ENCODE data around the gene LRP11. TPM values are rescaled to one million over a fixed set of nuclear protein-coding genes. Genes with fewer than 3 reads are reported as not detected.

The LRP11 gene
- polyA plus RNA-seq, 3 donors: 0.20 to 0.41 (median 0.32) TPM

- no peak overlapping the region for H3K27ac ChIP-seq (ENCODE audit: low read depth in 1 of 2, low read length in 2 of 2)
- no peak overlapping the region for H3K4me2 ChIP-seq (replicated peaks; ENCODE audit: extremely low read depth, low read length, poor library complexity, severe bottlenecking)
- H2AFZ ChIP-seq (ENCODE audit: insufficient read depth, low read depth, low read length, poor library complexity, severe bottlenecking): no peak overlapping the region
Measured at GRCh38 chr6:149840345-149841075, 23.6 kb downstream of the LRP11 start.

More at GRCh38 chr6:149840345-149841075, 23.6 kb downstream of the LRP11 start:
- Mint-ChIP-seq H3K27ac (no peak overlapping the region), H3K36me3 (peaks cover 0 to 5% of the 10 kb centered on the region in 2 donors), H3K4me3 (no peak overlapping the region), H3K4me1 (no peaks in the 10 kb centered on the region), H3K27me3 (ENCODE audit: low read depth in 3 of 3) (peaks cover 2 to 9% (median 4%) of the 10 kb centered on the region in 3 donors), H3K9me3 (no peaks in the 10 kb centered on the region)
- peak in 2 of 3 donors; percentile 6 to 22 for DNase-seq
- Histone ChIP-seq H3K9ac (ENCODE audit: insufficient read depth, low read length, poor library complexity, severe bottlenecking) (no peak overlapping the region), H3K4me1 (ENCODE audit: control insufficient read depth in 1 of 2, insufficient read depth in 2 of 2, low read length in 2 of 2) (no peaks in the 10 kb centered on the region), H3K79me2 (ENCODE audit: insufficient read depth, low read length) (no peaks in the 10 kb centered on the region), H3K36me3 (replicated peaks in 1 of 2; ENCODE audit: control insufficient read depth in 1 of 2, insufficient read depth in 2 of 2, low read length in 2 of 2) (no peaks in the 10 kb centered on the region), H3K27me3 (ENCODE audit: control insufficient read depth in 2 of 2, insufficient read depth in 2 of 2, low read length in 2 of 2) (no peaks in the 10 kb centered on the region), H3K4me3 (replicated peaks in 1 of 3; ENCODE audit: low read depth in 2 of 3, low read length in 3 of 3) (no peak overlapping the region), H4K20me1 (ENCODE audit: insufficient read depth, low read length) (no peaks in the 10 kb centered on the region), H3K9me3 (replicated peaks in 1 of 2; ENCODE audit: control insufficient read depth in 1 of 2, insufficient read depth in 1 of 2, low read length in 2 of 2) (no peaks in the 10 kb centered on the region)
- intact Hi-C loops (cut with micrococcal nuclease): no loop called here
- TF ChIP-seq, protein P1, sequence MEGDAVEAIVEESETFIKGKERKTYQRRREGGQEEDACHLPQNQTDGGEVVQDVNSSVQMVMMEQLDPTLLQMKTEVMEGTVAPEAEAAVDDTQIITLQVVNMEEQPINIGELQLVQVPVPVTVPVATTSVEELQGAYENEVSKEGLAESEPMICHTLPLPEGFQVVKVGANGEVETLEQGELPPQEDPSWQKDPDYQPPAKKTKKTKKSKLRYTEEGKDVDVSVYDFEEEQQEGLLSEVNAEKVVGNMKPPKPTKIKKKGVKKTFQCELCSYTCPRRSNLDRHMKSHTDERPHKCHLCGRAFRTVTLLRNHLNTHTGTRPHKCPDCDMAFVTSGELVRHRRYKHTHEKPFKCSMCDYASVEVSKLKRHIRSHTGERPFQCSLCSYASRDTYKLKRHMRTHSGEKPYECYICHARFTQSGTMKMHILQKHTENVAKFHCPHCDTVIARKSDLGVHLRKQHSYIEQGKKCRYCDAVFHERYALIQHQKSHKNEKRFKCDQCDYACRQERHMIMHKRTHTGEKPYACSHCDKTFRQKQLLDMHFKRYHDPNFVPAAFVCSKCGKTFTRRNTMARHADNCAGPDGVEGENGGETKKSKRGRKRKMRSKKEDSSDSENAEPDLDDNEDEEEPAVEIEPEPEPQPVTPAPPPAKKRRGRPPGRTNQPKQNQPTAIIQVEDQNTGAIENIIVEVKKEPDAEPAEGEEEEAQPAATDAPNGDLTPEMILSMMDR (IDR thresholded peaks at IDR 0.05): peak; percentile 32
- 81% methylated on average over 8 of the region's 8 CpGs for WGBS (ENCODE audit: insufficient coverage)
